SK-N-MC (cell line): ENCODE measurements around the gene PRXL2B.
"Not testable (repeated sequence)": the region's sequence is repeated elsewhere in the genome, so short reads cannot be mapped to it uniquely, and the experiment has no call there.

Experiments used
- EZH2 ChIP-seq: fragments of 200-600 bp; sonication (generic); IDR thresholded peaks from one replicate; pipeline ENCODE4 v1.6.1; 2017; ENCODE audit warnings: antibody characterized with exemption
- POLR2AphosphoS5 ChIP-seq: IDR thresholded peaks from 2 replicates; pipeline ENCODE4 v1.6.1; 2012; ENCODE audit warnings: mild to moderate bottlenecking, low read depth, low read length, borderline replicate concordance

DNA sequence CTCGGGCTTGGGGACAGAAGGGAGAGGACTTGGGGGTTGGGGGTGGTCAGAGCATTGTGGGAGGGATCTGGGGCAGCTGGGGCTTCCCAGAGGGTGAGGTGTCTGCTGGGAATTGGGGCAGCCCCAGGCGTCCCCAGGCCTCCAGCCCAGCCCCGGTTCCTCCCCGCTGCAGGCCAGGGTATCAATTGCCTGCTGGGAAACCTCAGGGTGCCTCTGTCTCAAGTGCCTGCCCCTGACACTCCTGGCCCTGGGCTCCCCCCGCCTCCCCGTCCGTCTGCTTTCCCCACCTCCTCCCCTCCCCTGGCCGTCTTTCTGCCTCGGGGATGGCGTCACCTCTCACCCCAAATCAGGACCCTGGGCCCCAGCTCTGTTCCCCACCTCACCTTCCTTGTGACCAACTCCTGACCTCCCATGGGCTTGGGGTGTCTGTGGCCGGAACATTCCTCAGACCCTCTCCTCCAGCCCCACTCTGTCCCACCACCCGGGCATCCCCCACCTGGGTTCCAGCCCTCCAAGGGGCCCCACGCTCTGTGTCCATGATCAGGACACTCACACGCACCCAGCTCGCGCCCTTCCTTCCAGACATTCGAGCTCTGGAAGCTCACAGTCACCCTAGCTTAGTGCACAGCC, 18.3 kb upstream of the PRXL2B start:
- TF ChIP-seq EZH2, POLR2AphosphoS5: not testable (repeated sequence)
